Measurements from ENCODE around the gene MYOM1.

The MYOM1 gene

DNA sequence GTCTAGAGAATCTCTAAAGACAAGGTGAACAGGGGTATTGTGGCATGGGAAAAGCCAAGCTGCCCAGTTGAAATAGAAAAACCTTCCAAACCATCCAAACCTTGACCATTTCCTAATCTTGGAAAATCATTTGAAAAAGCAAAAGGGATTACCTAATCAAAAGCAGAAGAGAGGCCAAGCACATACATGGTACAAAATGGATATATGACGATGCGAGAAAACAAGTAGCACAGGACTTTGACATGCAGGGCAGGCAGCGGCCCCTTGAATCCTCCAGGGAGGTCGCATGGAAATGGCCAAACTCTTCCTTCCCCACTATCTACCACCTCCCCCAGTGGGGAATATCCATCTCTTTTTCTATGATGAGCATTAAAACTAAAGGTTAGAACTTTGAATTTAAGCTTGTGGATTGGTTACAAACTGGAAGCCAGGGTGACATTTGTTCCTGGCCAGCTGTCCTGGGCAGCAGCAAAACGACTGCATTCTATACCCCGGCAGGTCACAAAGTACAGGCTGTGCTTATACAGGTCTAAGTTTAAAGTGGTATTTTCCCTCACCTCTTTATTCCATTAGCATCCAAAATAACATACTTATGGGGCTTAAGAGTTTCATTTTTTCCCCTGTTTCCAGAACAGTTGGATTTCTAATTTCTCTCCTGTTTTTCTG is 24.7 kb downstream of the MYOM1 start:
- Histone ChIP-seq H3K27me3 (ENCODE audit: insufficient read depth, low read depth) (no peaks in the 10 kb centered on the region), H3K27ac (no peak overlapping the region), H3K4me1 (ENCODE audit: low read depth, poor library complexity, severe bottlenecking) (no peaks in the 10 kb centered on the region), H2AFZ (ENCODE audit: low read depth) (no peak overlapping the region), H3K36me3 (ENCODE audit: insufficient read depth) (no peaks in the 10 kb centered on the region), H3K79me2 (ENCODE audit: insufficient read depth, low read depth) (no peaks in the 10 kb centered on the region), H3K4me3 (IDR thresholded peaks at IDR 0.05; ENCODE audit: insufficient read depth, low read depth, low read length) (no peak overlapping the region), H3K9ac (no peak overlapping the region), H4K20me1 (ENCODE audit: insufficient read depth) (no peaks in the 10 kb centered on the region), H3K4me2 (no peak overlapping the region)
- TF ChIP-seq, protein P1, sequence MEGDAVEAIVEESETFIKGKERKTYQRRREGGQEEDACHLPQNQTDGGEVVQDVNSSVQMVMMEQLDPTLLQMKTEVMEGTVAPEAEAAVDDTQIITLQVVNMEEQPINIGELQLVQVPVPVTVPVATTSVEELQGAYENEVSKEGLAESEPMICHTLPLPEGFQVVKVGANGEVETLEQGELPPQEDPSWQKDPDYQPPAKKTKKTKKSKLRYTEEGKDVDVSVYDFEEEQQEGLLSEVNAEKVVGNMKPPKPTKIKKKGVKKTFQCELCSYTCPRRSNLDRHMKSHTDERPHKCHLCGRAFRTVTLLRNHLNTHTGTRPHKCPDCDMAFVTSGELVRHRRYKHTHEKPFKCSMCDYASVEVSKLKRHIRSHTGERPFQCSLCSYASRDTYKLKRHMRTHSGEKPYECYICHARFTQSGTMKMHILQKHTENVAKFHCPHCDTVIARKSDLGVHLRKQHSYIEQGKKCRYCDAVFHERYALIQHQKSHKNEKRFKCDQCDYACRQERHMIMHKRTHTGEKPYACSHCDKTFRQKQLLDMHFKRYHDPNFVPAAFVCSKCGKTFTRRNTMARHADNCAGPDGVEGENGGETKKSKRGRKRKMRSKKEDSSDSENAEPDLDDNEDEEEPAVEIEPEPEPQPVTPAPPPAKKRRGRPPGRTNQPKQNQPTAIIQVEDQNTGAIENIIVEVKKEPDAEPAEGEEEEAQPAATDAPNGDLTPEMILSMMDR (conservative IDR thresholded peaks at IDR 0.05; ENCODE audit: low read depth, low read length) = no peak

DNA sequence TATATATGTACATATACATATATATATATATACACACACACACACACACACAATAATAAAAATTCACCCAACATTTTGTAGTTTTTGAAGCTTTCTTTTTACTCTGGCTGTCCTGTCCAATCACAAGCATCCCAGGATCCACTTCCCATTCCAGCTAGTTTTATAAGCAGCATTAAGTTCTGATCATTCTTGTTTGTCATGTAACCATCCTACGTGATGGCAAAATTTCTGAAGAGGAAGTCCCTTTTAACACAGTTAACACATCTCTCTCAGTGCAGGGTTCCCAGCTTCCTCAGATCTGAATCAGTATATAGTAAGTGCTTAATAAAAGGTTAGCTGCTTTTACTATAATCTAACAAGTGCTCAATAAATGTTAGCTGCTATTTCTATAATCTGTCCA is 26.4 kb downstream of the MYOM1 start:
- Histone ChIP-seq H3K4me3 (IDR thresholded peaks at IDR 0.05; ENCODE audit: insufficient read depth, low read depth, low read length) (no peak overlapping the region), H4K20me1 (ENCODE audit: insufficient read depth) (no peaks in the 10 kb centered on the region), H3K4me1 (ENCODE audit: low read depth, poor library complexity, severe bottlenecking) (no peaks in the 10 kb centered on the region), H3K4me2 (no peak overlapping the region), H2AFZ (ENCODE audit: low read depth) (no peak overlapping the region), H3K79me2 (ENCODE audit: insufficient read depth, low read depth) (no peaks in the 10 kb centered on the region), H3K27ac (no peak overlapping the region), H3K27me3 (ENCODE audit: insufficient read depth, low read depth) (no peaks in the 10 kb centered on the region), H3K36me3 (ENCODE audit: insufficient read depth) (no peaks in the 10 kb centered on the region), H3K9ac (no peak overlapping the region)
- TF ChIP-seq, protein P1 (conservative IDR thresholded peaks at IDR 0.05; ENCODE audit: low read depth, low read length) = no peak

DNA sequence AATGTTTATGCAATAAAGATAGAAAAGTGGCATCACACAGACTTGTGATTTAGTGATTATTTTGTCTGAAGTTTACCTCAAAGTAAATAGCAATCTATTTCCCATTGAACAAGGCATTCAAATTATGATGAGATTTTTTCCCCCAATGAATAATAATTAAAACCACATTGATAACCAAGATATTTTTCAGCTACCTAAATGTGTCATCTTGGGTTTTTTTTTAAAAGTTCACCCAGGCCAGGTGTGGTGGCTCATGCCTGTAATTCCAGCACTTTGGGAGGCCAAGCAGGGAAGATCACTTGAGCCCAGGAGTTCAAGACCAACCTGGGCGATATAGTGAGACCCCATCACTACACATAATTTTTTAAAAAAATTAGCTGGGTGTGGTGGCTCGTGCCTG is 27.0 kb downstream of the MYOM1 start:
- Histone ChIP-seq H3K36me3 (ENCODE audit: insufficient read depth) (no peaks in the 10 kb centered on the region), H3K79me2 (ENCODE audit: insufficient read depth, low read depth) (no peaks in the 10 kb centered on the region), H3K4me3 (IDR thresholded peaks at IDR 0.05; ENCODE audit: insufficient read depth, low read depth, low read length) (no peak overlapping the region), H4K20me1 (ENCODE audit: insufficient read depth) (no peaks in the 10 kb centered on the region), H3K9ac (no peak overlapping the region), H3K4me2 (no peak overlapping the region), H2AFZ (ENCODE audit: low read depth) (no peak overlapping the region), H3K4me1 (ENCODE audit: low read depth, poor library complexity, severe bottlenecking) (no peaks in the 10 kb centered on the region), H3K27me3 (ENCODE audit: insufficient read depth, low read depth) (no peaks in the 10 kb centered on the region), H3K27ac (no peak overlapping the region)
- TF ChIP-seq, protein P1 (conservative IDR thresholded peaks at IDR 0.05; ENCODE audit: low read depth, low read length) = no peak

DNA sequence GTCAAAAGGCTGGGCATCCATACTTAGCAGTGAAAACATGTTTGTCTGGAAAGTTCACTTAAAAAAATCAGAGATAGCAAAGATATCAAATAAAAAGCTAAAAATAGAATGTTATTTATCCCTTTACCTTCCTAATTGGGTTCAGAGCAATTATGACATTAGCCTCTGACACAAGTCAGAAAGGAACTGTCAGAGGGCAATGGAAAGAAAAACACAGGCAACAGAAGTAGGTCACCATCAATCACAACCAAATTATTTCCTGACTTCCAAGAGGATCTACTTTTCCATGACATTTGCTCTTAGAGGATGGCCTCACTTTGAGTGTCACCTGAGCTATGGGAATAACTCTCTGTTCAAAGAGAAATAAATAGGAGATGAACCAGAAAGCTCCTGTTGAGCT is 27.5 kb downstream of the MYOM1 start:
- no peaks in the 10 kb centered on the region for H4K20me1 ChIP-seq (ENCODE audit: insufficient read depth)
- no peak overlapping the region for H3K4me3 ChIP-seq (IDR thresholded peaks at IDR 0.05; ENCODE audit: insufficient read depth, low read depth, low read length)
- H2AFZ ChIP-seq (ENCODE audit: low read depth) = no peak overlapping the region
- H3K4me2 ChIP-seq = no peak overlapping the region
- H3K79me2 ChIP-seq (ENCODE audit: insufficient read depth, low read depth) = no peaks in the 10 kb centered on the region
- TF ChIP-seq, protein P1 (conservative IDR thresholded peaks at IDR 0.05; ENCODE audit: low read depth, low read length) = no peak
- no peak overlapping the region for H3K9ac ChIP-seq
- no peaks in the 10 kb centered on the region for H3K4me1 ChIP-seq (ENCODE audit: low read depth, poor library complexity, severe bottlenecking)
- no peaks in the 10 kb centered on the region for H3K27me3 ChIP-seq (ENCODE audit: insufficient read depth, low read depth)
- H3K36me3 ChIP-seq (ENCODE audit: insufficient read depth) = no peaks in the 10 kb centered on the region
- no peak overlapping the region for H3K27ac ChIP-seq

Measured in KMS-11 (cell line).